ENCODE measurements around the gene MEA1. TPM values are rescaled to one million over a fixed set of nuclear protein-coding genes. Genes with fewer than 3 reads are reported as not detected.

The MEA1 gene
- total RNA-seq, 2 donors from 2014 or later: 29.6 to 50.3 TPM

DNA sequence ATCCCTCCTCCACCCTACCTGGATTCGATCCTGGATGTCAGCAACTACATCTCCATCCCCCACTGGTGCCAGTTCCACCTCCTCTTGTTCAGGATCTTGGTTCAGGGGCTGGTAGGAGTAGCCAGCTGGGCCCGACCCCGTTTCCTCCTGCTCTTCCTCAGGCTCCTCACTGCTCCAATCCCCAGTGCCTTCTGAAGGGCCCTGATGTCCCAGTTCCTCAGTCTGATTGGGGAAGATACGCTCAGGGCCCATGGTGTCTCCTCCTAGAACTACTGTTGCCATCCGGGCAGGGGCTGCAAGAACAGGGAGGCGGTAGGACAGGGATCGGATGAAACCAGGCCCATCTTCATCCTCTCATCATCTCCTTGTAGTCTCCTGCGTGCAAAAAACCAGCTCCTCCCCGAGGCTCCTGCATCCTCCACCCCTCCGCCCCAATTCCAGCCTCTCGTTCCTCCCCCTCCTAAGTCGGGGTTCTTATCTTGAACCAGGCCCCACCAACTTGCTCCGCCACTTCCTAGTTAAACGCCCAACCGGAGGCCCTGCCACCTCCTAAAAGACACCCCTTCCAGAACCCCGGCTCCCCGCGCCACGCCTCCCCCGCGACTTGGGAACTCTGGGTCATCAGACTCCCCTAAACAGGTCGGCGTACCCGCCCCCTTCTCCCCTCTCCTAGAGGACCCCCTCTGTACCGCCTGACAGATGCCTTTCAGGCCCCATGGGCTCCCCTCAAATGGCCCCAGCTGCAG, 476 bp downstream of the MEA1 start:
- Histone ChIP-seq H3K27me3 (no peaks in the 10 kb centered on the region), H3K9me3 (no peaks in the 10 kb centered on the region), H3K36me3 (peaks cover 46% of the 10 kb centered on the region), H3K4me1 (peaks cover 0 to 57% of the 10 kb centered on the region in 2 donors), H3K27ac (peak overlapping the region; percentile 75 to 88), H3K4me3 (peak overlapping the region; percentile 66 to 77)
- DNase-seq (ENCODE audit: low spot score): no peak
- no peak for TF ChIP-seq CTCF (IDR thresholded peaks at IDR 0.05)

DNA sequence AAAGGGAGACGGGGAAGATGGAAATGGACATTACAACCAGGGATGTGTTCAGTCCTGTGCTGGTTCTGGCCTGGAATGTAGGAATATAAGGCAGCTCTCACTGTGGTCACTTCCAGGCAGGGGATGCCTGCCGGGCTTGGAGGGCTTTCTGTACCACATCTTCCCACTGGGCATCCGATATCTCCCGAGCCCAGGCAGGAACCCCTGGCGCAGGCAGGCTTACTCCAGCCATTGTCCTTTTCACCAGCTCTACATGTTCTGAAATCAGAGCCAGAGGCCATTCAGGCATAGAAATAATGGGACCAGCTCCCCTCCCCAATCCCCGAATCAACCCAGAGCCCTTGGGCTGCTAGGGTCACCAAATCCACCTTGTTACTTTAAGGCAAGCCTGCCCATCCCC, 1.4 kb downstream of the MEA1 start:
- no peak overlapping the region for H3K27ac ChIP-seq
- no peaks in the 10 kb centered on the region for H3K9me3 ChIP-seq
- H3K36me3 ChIP-seq: peaks cover 48% of the 10 kb centered on the region
- no peaks in the 10 kb centered on the region for H3K27me3 ChIP-seq
- H3K4me3 ChIP-seq: no peak overlapping the region
- H3K4me1 ChIP-seq: peaks cover 0 to 48% of the 10 kb centered on the region in 2 donors
- TF ChIP-seq CTCF (IDR thresholded peaks at IDR 0.05): no peak
- DNase-seq (ENCODE audit: low spot score): no peak

- no peak for TF ChIP-seq CTCF (IDR thresholded peaks at IDR 0.05)
- Histone ChIP-seq H3K4me1 (peaks cover 0 to 39% of the 10 kb centered on the region in 2 donors), H3K9me3 (no peaks in the 10 kb centered on the region), H3K4me3 (no peak overlapping the region), H3K36me3 (peaks cover 55% of the 10 kb centered on the region), H3K27me3 (no peaks in the 10 kb centered on the region), H3K27ac (no peak overlapping the region)
- DNase-seq (ENCODE audit: low spot score): no peak
Measured at GRCh38 chr6:43011207-43011606, 2.5 kb downstream of the MEA1 start.

- TF ChIP-seq CTCF (IDR thresholded peaks at IDR 0.05): peak in 1 of 2 donors; percentile 63
- H3K4me1 ChIP-seq: peaks cover 0 to 22% of the 10 kb centered on the region in 2 donors
- H3K4me3 ChIP-seq: no peak overlapping the region
- no peaks in the 10 kb centered on the region for H3K27me3 ChIP-seq
- peak overlapping the region in 1 of 2 donors; percentile 50 for H3K27ac ChIP-seq
- H3K9me3 ChIP-seq: no peaks in the 10 kb centered on the region
- no peak for DNase-seq (ENCODE audit: low spot score)
- H3K36me3 ChIP-seq: peaks cover 59% of the 10 kb centered on the region
Measured at GRCh38 chr6:43009124-43009523, 4.6 kb downstream of the MEA1 start.

GRCh38 chr6:43007126-43007525, 6.6 kb downstream of the MEA1 start:
- Histone ChIP-seq H3K4me3 (no peak overlapping the region), H3K27me3 (no peaks in the 10 kb centered on the region), H3K36me3 (peaks cover 64% of the 10 kb centered on the region), H3K9me3 (no peaks in the 10 kb centered on the region), H3K27ac (no peak overlapping the region), H3K4me1 (peaks cover 0 to 8% of the 10 kb centered on the region in 2 donors)
- no peak for DNase-seq (ENCODE audit: low spot score)
- TF ChIP-seq CTCF (IDR thresholded peaks at IDR 0.05): no peak

- H3K36me3 ChIP-seq: peaks cover 57% of the 10 kb centered on the region
- no peak overlapping the region for H3K4me3 ChIP-seq
- no peak overlapping the region for H3K27ac ChIP-seq
- peaks cover 0 to 4% of the 10 kb centered on the region in 2 donors for H3K4me1 ChIP-seq
- H3K27me3 ChIP-seq: no peaks in the 10 kb centered on the region
- H3K9me3 ChIP-seq: no peaks in the 10 kb centered on the region
- no peak for TF ChIP-seq CTCF (IDR thresholded peaks at IDR 0.05)
- no peak for DNase-seq (ENCODE audit: low spot score)
Measured at GRCh38 chr6:43006251-43006650, 7.5 kb downstream of the MEA1 start.

All from right atrium auricular region (tissue), 2 donors.